Liver (tissue), 3 donors: Measurements from ENCODE around the gene FZD10.

Experiments
- ATF3 ChIP-seq: IDR thresholded peaks from 2 replicates; pipeline ENCODE4 v1.6.1; 2016; ENCODE audit warnings: antibody characterized with exemption
- CTCF ChIP-seq: fragments of 150-350 bp; IDR thresholded peaks from 2 replicates; pipeline ENCODE4 v1.5.1; 2017; ENCODE audit warnings: improper control_type of control experiment, low read depth, low read length; ENCODE audit not compliant: missing input control
- EGR1 ChIP-seq, 2 donors: IDR thresholded peaks; 2 replicates each; pipeline ENCODE4 v1.6.1; 2016 to 2018; ENCODE audit warnings: antibody characterized with exemption in 2 of 2, low read depth in 2 of 2
- HNF4G ChIP-seq: IDR thresholded peaks from 2 replicates; pipeline ENCODE4 v1.6.1; 2016; ENCODE audit warnings: antibody characterized with exemption
- MAX ChIP-seq: IDR thresholded peaks from 2 replicates; pipeline ENCODE4 v1.6.1; 2016; ENCODE audit warnings: antibody characterized with exemption
- REST ChIP-seq: IDR thresholded peaks from 2 replicates; pipeline ENCODE4 v1.6.1; 2016; ENCODE audit warnings: antibody characterized with exemption, mild to moderate bottlenecking
- donor health status: healthy.
- donor health status: healthy.

GRCh38 chr12:130156652-130157275, 5.5 kb upstream of the FZD10 start:
- TF ChIP-seq HNF4G (no peak), CTCF (no peak), ATF3 (no peak), REST (no peak), EGR1 (IDR thresholded peaks at IDR 0.05; ENCODE audit: low read depth in 2 of 2) (no peak), MAX (no peak)
